ENCODE data around the gene HNRNPLL. TPM values are rescaled to one million over a fixed set of nuclear protein-coding genes. Genes with fewer than 3 reads are reported as not detected.

HNRNPLL gene
- total and polyA plus RNA-seq, 2 experiments from 2014 or later = 42.5 to 53.4 TPM

DNA sequence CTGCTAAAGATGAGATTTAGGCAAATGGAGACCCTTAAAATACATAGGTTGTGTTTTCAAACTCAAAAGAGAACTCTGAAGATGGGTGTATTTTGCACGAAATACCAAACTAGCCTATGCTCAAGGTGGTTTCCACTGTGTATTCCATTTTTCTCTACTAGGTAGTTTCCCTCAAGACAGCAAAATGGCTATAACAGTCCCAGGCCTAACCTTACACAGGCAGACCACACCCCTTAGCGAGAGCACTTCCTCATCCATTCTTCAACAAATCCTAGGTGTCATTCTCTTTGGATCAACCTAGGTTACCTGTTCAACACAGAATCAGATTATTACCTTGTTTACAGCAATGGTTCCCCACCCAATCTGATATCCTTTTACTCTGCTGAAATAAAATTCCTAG, 42.6 kb downstream of the HNRNPLL start (continued):
- TF ChIP-seq, protein P1, sequence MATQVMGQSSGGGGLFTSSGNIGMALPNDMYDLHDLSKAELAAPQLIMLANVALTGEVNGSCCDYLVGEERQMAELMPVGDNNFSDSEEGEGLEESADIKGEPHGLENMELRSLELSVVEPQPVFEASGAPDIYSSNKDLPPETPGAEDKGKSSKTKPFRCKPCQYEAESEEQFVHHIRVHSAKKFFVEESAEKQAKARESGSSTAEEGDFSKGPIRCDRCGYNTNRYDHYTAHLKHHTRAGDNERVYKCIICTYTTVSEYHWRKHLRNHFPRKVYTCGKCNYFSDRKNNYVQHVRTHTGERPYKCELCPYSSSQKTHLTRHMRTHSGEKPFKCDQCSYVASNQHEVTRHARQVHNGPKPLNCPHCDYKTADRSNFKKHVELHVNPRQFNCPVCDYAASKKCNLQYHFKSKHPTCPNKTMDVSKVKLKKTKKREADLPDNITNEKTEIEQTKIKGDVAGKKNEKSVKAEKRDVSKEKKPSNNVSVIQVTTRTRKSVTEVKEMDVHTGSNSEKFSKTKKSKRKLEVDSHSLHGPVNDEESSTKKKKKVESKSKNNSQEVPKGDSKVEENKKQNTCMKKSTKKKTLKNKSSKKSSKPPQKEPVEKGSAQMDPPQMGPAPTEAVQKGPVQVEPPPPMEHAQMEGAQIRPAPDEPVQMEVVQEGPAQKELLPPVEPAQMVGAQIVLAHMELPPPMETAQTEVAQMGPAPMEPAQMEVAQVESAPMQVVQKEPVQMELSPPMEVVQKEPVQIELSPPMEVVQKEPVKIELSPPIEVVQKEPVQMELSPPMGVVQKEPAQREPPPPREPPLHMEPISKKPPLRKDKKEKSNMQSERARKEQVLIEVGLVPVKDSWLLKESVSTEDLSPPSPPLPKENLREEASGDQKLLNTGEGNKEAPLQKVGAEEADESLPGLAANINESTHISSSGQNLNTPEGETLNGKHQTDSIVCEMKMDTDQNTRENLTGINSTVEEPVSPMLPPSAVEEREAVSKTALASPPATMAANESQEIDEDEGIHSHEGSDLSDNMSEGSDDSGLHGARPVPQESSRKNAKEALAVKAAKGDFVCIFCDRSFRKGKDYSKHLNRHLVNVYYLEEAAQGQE (IDR thresholded peaks at IDR 0.05; ENCODE audit: unreplicated experiment) = no peak
- no peak for TF ChIP-seq NANOG (IDR thresholded peaks at IDR 0.05; ENCODE audit: borderline replicate concordance)
- TF ChIP-seq JUNB (IDR thresholded peaks at IDR 0.05; ENCODE audit: unreplicated experiment) = no peak
- TF ChIP-seq EZH2 (IDR thresholded peaks at IDR 0.05; ENCODE audit: low read depth, unreplicated experiment) = no peak

DNA sequence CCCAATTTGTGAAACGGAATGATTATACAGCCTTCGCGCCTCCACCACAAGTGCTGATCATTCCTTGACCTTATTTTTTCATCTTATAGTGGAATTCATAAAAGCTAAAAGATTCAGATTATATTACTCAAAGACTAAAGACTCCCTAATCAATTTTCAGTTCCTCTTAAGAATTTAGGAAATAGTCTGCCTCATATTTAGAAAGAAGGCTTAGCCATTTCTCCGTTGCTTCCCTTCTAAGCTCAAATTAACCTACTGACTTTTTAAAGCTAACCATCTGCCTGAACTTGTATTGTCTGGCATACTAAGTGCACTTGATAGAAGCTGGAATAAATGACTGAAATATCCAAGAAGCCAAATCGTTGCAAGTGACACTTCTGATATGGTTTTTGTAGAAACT, 44.7 kb downstream of the HNRNPLL start:
- Mint-ChIP-seq H3K4me3 (no peak overlapping the region), H3K27ac (no peak overlapping the region), H3K9me3 (no peaks in the 10 kb centered on the region), H3K27me3 (ENCODE audit: insufficient read depth, low read depth, poor library complexity) (no peaks in the 10 kb centered on the region), H3K4me1 (no peaks in the 10 kb centered on the region), H3K36me3 (ENCODE audit: low read depth) (peaks cover 27% of the 10 kb centered on the region)
- Histone ChIP-seq H3K4me2 (no peak overlapping the region), H3K36me3 (ENCODE audit: insufficient read depth) (peaks cover 11% of the 10 kb centered on the region; the same call in 1 of the 2 replicates), H3F3A (replicated peaks; ENCODE audit: low read depth) (0 out of 2 replicates have a peak, but pooled peaks cover 5% of the 10 kb centered on the region), H2AFZ (no peak overlapping the region), H4K20me1 (replicated peaks; ENCODE audit: insufficient read depth) (peaks cover 4% of the 10 kb centered on the region; the same call in 1 of the 2 replicates), H3K4me3 (no peak overlapping the region), H3K4me1 (ENCODE audit: insufficient read depth) (no peaks in the 10 kb centered on the region), H3K9me2 (ENCODE audit: insufficient read depth) (no peaks in the 10 kb centered on the region), H3K27me3 (ENCODE audit: insufficient read depth) (no peaks in the 10 kb centered on the region), H3K79me2 (replicated peaks; ENCODE audit: insufficient read depth) (no peaks in the 10 kb centered on the region), H3K27ac (ENCODE audit: low read depth) (no peak overlapping the region)
- no peak for DNase-seq (ENCODE audit: low spot score)
- no peak for ATAC-seq
- TF ChIP-seq, protein P2, sequence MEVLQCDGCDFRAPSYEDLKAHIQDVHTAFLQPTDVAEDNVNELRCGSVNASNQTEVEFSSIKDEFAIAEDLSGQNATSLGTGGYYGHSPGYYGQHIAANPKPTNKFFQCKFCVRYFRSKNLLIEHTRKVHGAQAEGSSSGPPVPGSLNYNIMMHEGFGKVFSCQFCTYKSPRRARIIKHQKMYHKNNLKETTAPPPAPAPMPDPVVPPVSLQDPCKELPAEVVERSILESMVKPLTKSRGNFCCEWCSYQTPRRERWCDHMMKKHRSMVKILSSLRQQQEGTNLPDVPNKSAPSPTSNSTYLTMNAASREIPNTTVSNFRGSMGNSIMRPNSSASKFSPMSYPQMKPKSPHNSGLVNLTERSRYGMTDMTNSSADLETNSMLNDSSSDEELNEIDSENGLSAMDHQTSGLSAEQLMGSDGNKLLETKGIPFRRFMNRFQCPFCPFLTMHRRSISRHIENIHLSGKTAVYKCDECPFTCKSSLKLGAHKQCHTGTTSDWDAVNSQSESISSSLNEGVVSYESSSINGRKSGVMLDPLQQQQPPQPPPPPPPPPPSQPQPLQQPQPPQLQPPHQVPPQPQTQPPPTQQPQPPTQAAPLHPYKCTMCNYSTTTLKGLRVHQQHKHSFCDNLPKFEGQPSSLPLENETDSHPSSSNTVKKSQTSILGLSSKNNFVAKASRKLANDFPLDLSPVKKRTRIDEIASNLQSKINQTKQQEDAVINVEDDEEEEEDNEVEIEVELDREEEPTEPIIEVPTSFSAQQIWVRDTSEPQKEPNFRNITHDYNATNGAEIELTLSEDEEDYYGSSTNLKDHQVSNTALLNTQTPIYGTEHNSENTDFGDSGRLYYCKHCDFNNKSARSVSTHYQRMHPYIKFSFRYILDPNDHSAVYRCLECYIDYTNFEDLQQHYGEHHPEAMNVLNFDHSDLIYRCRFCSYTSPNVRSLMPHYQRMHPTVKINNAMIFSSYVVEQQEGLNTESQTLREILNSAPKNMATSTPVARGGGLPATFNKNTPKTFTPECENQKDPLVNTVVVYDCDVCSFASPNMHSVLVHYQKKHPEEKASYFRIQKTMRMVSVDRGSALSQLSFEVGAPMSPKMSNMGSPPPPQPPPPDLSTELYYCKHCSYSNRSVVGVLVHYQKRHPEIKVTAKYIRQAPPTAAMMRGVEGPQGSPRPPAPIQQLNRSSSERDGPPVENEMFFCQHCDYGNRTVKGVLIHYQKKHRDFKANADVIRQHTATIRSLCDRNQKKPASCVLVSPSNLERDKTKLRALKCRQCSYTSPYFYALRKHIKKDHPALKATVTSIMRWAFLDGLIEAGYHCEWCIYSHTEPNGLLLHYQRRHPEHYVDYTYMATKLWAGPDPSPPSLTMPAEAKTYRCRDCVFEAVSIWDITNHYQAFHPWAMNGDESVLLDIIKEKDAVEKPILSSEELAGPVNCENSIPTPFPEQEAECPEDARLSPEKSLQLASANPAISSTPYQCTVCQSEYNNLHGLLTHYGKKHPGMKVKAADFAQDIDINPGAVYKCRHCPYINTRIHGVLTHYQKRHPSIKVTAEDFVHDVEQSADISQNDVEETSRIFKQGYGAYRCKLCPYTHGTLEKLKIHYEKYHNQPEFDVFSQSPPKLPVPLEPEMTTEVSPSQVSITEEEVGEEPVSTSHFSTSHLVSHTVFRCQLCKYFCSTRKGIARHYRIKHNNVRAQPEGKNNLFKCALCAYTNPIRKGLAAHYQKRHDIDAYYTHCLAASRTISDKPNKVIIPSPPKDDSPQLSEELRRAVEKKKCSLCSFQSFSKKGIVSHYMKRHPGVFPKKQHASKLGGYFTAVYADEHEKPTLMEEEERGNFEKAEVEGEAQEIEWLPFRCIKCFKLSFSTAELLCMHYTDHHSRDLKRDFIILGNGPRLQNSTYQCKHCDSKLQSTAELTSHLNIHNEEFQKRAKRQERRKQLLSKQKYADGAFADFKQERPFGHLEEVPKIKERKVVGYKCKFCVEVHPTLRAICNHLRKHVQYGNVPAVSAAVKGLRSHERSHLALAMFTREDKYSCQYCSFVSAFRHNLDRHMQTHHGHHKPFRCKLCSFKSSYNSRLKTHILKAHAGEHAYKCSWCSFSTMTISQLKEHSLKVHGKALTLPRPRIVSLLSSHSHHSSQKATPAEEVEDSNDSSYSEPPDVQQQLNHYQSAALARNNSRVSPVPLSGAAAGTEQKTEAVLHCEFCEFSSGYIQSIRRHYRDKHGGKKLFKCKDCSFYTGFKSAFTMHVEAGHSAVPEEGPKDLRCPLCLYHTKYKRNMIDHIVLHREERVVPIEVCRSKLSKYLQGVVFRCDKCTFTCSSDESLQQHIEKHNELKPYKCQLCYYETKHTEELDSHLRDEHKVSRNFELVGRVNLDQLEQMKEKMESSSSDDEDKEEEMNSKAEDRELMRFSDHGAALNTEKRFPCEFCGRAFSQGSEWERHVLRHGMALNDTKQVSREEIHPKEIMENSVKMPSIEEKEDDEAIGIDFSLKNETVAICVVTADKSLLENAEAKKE (CRISPR knock-in tag; IDR thresholded peaks at IDR 0.05) = no peak
- no peak for TF ChIP-seq STAT1 (IDR thresholded peaks at IDR 0.05; ENCODE audit: unreplicated experiment)
- TF ChIP-seq, protein P1 (IDR thresholded peaks at IDR 0.05; ENCODE audit: unreplicated experiment) = no peak
- TF ChIP-seq, protein P3, sequence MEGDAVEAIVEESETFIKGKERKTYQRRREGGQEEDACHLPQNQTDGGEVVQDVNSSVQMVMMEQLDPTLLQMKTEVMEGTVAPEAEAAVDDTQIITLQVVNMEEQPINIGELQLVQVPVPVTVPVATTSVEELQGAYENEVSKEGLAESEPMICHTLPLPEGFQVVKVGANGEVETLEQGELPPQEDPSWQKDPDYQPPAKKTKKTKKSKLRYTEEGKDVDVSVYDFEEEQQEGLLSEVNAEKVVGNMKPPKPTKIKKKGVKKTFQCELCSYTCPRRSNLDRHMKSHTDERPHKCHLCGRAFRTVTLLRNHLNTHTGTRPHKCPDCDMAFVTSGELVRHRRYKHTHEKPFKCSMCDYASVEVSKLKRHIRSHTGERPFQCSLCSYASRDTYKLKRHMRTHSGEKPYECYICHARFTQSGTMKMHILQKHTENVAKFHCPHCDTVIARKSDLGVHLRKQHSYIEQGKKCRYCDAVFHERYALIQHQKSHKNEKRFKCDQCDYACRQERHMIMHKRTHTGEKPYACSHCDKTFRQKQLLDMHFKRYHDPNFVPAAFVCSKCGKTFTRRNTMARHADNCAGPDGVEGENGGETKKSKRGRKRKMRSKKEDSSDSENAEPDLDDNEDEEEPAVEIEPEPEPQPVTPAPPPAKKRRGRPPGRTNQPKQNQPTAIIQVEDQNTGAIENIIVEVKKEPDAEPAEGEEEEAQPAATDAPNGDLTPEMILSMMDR (conservative IDR thresholded peaks at IDR 0.05; ENCODE audit: low read depth in 2 of 2) = no peak
- TF ChIP-seq, protein P4, sequence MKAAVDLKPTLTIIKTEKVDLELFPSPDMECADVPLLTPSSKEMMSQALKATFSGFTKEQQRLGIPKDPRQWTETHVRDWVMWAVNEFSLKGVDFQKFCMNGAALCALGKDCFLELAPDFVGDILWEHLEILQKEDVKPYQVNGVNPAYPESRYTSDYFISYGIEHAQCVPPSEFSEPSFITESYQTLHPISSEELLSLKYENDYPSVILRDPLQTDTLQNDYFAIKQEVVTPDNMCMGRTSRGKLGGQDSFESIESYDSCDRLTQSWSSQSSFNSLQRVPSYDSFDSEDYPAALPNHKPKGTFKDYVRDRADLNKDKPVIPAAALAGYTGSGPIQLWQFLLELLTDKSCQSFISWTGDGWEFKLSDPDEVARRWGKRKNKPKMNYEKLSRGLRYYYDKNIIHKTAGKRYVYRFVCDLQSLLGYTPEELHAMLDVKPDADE (IDR thresholded peaks at IDR 0.05) = no peak
